ENCODE data around the gene PPHLN1. TPM values are rescaled to one million over a fixed set of nuclear protein-coding genes. Genes with fewer than 3 reads are reported as not detected.
"Not testable (repeated sequence)": the region's sequence is repeated elsewhere in the genome, so short reads cannot be mapped to it uniquely, and the experiment has no call there.

Gene PPHLN1
- total RNA-seq, 2 donors from 2014 or later, result 38.2 to 38.5 TPM

DNA sequence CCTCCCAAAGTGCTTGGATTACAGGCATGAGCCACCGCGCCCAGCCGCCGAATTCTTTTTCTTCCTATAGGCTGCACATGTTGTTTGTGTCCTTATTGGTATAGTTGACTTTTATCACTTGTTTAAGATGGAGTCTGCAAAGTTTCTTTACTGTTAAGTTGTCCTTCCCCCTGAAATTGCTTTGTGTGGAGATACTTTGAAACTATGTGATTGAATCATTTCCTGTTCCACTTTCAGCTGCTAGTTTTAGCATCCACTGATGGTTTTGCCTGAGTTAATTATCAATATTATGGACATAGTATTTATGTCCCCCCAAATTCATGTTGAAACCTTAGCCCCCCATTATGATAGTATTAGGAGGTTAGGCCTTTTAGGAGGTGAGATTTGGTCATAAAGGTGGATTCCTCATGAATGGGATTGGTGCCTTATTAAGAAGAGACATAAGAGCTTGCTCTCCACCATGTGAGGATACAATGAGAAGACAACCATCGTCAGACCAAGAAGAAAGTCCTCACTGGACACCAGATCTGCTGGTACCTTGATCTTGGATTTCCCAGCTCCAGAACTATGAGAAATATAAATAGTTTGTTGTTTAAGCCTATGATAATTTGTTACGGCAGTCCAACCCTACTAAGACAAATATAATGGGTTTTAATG lies 34.9 kb downstream of the PPHLN1 start:
- ATAC-seq (no peak), DNase-seq (no peak)

DNA sequence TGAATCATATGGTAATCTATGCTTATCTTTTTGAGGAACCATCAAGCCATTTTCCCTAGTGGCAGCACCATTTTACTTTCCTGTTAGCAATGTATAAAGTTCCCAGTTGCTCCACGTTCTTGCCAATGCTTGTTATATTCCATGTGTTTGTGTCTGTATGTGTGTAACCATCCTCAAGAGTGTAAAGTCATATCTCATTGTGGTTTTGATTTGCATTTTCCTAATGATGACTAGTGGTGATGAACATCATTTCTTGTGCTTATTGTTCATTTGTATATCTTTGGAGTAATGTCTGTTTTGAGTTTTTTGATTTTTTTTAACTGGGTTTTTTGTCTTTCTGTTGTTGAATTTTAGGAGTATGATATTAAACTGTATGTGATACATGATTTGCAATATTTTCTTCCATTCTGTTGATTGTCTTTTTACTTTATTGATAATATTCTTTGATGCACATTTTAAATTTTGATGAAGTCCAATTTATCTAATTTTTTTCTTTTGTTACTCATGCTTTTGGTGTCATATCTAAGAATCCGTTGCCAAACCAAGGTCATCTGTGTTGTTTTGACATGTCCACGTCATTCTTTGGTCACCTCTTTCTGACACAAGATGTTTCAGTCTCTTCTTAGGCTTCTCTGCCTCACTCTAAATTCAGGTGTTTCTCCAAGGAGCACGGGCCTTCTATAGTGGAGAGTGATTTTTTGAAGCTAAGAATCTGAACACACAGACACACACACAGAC lies 36.1 kb downstream of the PPHLN1 start:
- no peak for DNase-seq
- no peak for ATAC-seq
- intact Hi-C loops (cut with DNase I, micrococcal nuclease), result no loop called here

More for the DNA sequence above, 34.9 kb downstream of the PPHLN1 start:
- intact Hi-C loops (cut with DNase I, micrococcal nuclease), result no loop called here

DNA sequence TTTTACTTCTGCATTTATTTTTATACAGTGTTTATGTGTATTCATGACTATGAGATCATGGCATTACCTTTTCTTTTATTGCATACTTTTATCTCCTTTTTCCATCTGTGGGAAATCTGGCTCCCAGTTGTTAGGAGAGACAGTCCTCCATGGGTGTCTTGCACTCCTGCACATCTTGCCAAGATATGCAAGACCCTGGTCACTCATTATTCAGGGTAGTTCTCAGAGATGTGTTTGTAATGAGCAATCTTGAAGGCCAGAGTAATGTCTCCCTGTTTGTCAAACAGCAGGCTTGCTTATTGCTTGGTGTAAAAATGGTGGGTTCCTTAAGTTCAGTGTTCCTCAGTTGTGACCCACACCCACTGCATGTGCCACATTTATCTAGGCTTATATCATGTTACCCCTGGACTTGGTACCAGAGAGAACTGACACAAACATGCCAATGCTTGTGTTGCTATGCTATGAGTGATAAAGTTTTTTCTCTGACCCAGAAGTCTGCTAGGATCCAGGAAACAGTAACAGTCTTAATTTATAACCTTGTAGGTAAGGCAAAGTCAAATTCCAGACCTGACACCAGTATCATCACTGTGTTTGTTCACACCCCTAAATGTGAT lies 36.8 kb downstream of the PPHLN1 start:
- intact Hi-C loops (cut with DNase I, micrococcal nuclease), result no loop called here

DNA sequence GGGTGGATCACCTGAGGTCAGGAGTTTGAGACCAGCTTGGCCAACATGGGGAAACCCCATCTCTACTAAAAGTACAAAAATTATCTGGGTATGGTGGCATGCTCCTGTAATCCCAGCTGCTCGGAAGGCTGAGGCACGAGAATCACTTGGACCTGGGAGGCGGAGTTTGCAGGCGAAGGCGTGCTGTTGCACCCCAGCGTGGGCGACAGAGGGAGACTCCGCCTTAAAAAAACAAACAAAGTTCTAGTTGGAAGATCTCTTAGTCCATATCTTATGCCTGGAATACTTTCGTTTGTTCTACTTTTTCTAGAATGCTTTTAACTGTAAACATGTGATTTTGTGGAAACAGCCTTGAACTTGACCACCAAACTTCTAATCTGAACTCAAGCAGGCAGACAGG lies 38.7 kb downstream of the PPHLN1 start:
- ATAC-seq, result no peak
- intact Hi-C loops (cut with DNase I, micrococcal nuclease), result no loop called here
- no peak for DNase-seq

More for the DNA sequence above, 36.8 kb downstream of the PPHLN1 start:
- DNase-seq, result no peak
- no peak for ATAC-seq

DNA sequence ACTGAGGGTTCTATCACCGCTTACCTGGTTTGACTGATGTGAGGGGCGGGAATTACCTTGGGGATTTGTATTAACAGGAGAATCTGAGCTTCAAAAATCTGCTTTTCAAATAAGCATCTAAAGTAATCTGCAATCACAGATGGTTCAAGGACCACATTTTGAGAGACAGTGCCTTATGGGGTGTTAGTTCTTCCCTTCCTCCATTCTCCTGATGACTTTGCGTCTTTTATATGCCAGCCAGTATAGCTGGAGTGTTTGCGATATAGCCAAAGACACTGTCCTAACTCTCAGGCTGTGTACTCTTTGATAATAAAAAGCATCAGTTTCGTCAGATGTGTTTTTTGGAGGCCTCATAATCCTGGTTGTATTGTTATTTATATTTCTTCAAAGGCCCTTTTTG lies 39.5 kb downstream of the PPHLN1 start:
- DNase-seq (no peak), ATAC-seq (no peak)
- intact Hi-C loops (cut with DNase I, micrococcal nuclease), result no loop called here

DNA sequence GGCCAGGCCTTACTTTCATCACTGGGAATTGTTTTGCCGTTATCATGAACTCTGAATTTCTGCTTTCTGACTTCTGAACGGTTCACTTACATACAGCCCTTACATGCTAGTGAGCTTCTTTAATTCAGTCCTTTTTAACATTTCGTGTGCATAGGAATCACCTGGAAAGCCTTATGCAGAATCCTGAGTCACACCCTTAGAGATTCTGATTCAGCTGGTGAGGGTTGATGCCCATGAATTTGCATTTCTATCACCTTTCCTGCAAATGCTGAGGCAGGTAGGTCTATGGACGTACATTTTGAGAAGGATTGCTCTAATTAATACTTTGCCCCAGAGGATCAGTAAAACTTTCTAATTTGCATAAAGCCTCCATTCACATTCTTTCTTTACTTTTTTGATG lies 44.0 kb downstream of the PPHLN1 start:
- DNase-seq (no peak), ATAC-seq (no peak)
- intact Hi-C loops (cut with DNase I, micrococcal nuclease), result no loop called here

DNA sequence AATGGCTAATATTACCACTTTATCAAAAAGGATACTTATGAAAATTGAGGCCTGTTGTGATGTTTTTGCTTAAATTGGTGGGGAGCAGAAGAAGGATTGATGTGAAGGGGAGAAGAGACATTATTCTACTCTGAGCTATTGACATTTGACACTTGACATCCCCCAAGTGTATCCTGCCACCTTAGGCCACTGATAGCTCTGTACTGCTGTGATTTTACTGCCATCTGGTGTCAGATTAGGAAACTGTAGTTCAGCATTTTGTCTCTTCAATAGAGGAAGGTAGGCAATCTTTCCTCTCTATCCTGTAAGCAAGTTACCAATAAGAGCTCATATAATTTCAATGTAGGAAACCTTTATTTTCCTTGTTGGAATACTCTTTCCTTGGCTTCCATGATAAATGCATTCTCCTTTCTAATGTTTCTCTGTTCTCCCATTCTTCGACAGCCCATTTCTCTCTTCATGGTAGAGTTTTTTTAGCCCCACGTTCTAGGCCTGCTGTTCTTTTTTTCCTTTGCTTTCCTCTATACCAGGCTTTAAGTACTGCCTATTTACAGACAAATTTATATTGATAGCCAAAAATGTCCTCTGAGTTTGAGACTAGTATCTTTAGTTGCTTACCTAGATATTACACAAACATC lies 46.3 kb downstream of the PPHLN1 start:
- intact Hi-C loops (cut with DNase I, micrococcal nuclease), result no loop called here
- DNase-seq, result no peak
- ATAC-seq, result peak; percentile 72

DNA sequence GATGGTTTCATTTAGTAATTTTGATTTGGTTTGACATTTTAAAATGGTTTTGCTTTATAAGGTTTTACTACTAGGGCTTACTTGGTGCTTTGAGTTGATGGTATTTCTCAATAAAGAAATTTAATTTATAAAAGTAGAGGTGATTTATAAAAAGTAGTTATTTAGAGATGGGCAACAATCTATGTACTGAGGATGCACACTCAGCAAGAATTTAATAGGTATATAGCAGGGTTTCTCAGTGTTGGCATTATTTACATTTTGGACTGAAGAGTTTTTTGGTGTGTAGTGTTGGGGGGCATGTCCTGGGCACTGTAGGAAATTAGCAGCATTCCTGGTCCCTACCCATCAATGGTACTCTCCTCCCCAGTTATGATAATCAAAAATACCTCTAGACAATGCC lies 47.7 kb downstream of the PPHLN1 start:
- intact Hi-C loops (cut with DNase I, micrococcal nuclease), result no loop called here
- ATAC-seq, result no peak

DNA sequence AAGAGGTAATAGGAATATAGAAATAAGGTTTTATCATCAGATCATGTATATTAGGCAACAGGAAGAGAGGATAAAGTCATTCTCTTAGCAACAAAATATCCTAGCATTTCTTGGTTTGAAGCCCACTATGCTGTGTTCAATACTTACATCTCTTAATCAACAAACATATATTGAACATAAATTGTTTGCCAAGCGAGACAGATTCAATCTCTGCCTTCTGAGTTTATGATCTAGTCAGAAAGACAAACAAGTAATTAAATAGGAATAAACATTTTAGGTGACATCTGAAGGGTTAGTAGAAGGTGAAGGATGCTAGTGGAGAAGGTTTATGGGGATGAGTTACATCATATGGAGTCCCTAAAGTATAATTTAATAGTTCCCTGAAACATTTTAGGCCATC lies 54.8 kb downstream of the PPHLN1 start:
- DNase-seq (no peak), ATAC-seq (no peak)
- intact Hi-C loops (cut with DNase I, micrococcal nuclease), result no loop called here

More for the DNA sequence above, 47.7 kb downstream of the PPHLN1 start:
- DNase-seq, result no peak

DNA sequence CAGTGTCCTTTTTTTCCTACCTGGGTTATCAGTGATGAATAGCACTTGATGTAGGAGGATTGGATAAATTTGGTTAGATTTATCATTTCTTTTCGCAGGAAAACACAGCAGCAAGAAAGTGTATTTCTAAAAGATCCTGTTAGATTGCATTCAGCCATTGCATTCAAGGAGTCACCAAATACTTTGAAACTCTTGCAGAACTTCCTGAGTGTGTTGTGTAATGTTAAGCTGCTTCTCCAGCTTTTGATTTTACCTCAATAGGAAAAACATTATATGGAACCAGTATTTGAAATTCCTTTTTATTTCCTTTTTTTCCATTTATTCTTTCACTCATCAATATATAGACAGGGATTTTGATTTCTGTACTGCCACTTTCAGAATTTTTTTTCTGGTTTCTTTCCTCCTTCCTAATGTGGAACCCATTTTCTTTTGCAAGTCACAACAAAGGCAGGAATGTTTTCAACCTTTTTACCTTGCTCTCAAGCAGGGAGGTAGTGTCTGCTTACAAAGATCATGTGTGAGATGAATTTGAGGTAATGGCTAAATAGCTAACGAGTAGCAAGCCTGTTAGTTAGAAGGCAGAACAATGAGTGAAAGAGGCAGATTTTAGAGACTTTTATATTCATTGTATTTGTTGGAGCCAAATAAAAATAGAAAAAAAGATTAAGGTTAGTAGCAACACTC lies 56.2 kb downstream of the PPHLN1 start:
- ATAC-seq (no peak), DNase-seq (no peak)
- intact Hi-C loops (cut with DNase I, micrococcal nuclease), result no loop called here

DNA sequence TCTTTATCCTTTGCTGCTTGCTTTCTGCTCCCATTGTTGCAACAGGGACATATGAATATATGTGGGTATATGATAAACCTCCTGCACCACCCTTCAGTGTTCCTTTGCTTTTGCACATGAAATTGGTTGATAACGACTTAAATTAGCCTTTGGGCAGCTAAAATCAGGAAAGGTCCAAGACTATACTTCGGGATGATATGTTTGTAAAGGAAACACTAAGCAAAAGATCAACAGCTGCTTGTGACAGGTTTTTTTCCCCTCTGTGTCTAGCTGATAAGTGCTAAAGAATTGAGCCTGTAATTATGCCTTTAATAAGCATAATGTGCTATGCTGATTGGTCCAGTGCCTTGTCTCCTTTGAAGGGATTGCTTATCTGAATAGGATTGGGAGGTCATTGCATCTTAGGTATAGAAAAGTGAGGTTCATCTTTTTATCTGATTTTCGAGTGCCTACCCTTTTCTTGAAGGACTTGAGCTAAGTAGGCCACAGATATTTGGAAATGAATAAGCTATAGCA lies 59.4 kb downstream of the PPHLN1 start:
- intact Hi-C loops (cut with DNase I, micrococcal nuclease), result no loop called here
- no peak for DNase-seq
- no peak for ATAC-seq

DNA sequence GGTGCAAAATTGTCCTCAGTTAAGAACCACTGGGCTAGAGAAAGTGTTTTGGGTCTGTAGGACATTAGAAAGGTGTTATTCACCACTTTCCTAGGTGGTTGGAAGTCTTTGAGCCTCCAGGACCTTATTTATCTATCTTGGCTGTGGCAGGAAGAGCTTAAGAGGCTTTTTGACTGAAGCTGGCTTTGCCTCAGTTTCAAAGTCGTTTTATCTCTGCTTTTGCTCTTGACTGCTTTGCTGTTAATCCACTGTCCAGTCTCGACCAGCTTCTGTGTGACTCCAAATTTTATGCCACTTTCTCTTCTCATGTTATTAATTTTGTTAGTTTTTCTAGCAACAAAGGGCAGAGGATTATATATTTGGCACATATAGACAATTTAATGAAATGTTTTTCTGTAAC lies 60.3 kb downstream of the PPHLN1 start:
- intact Hi-C loops (cut with DNase I, micrococcal nuclease), result no loop called here
- no peak for ATAC-seq
- DNase-seq, result no peak

DNA sequence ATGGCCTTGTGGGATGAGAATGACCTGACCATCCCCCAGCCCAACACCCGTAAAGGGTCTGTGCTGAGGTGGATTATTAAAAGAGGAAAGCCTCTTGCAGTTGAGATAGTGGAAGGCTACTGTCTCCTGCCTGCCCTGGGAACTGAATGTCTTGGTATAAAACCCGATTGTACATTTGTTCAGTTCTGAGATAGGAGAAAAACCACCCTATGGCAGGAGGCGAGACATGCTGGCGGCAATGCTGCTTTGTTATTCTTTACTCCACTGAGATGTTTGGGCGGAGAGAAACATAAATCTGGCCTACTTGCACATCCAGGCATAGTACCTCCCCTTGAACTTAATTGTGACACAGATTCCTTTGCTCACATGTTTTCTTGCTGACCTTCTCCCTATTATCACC lies 62.1 kb downstream of the PPHLN1 start:
- DNase-seq; intact Hi-C loops (cut with DNase I, micrococcal nuclease); ATAC-seq: not testable (repeated sequence)

DNA sequence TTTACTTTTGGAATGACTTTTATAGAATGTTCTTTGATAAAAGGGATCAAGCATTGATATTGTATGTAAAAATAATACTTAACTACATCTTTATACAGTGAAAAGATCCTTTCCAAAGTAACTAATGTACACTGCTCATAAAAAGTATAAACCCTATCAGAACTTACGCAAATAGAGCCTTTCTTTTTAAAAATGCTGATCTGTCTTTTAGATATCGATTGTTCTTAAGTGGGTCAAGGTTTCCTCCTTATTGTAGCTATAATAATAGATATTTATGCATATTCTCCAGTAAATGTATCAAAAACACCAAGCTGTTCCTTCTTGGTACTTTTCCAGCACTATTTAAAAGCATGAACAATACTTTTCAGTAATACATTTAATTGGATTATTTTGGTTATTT lies 68.5 kb downstream of the PPHLN1 start:
- no peak for ATAC-seq
- DNase-seq, result no peak
- intact Hi-C loops (cut with DNase I, micrococcal nuclease), result no loop called here

DNA sequence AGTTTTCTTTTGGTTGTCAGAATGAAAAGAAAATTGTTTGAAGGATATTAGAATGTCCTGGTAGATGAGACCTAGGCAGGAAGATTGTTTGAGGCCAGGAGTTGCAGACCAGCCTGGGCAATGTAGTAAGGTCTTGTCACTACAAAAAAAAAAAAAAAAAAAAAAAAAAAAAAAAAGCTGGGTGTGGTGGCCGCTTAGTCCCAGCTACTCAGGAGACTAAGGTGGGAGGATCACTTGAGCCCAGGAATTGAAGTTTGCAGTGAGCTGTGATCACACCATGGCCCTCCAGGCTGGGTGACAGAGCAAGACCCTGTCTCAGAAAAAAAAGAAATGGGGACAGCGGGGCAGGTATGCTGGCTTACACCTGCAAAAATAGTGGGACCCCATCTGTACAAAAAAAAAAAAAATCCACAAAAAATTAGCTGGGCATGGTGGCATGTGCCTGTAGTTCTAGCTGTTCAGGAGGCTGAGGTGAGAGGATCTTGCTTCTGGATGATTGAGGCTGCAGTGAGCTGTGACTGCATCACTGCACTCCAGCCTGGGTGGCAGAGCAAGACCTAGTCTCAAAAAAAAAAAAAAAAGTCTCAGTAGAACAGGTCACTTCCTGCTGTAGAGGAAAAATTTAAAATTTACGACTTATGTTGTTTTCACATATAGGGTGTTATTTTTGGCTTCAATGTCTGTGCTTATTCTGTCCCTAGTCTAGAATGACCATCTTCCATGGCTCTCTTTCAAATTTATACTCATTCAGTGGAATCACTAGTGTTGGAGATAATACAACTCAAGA lies 70.7 kb downstream of the PPHLN1 start:
- intact Hi-C loops (cut with DNase I, micrococcal nuclease), result no loop called here
- ATAC-seq, result no peak
- no peak for DNase-seq

DNA sequence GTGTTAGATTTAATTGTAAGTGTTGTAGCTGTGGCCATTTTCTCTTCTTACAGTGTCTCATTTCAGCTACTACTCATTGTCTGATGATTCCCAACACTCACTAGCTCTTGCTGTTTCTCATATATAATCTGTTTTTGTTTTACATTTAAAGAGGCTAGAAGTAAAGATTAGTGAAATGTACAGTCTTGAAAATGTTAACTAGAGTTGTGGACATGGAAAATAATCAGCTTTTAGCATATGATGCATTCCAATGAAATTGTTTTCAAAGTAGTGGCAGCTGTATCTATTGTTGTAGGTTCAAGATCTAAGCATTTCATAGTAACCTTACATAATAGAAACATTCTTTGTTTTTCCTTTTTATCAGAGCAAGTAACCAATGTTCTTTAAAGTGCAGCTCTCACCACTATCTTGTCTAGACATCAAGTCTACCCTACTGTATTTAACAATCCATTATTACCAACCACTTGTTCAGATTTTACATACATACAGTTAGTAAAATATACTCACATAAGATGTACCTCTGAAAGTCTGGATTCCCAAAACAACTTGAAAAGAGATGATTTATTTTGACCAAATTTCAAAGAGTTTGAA lies 76.9 kb downstream of the PPHLN1 start:
- intact Hi-C loops (cut with DNase I, micrococcal nuclease), result no loop called here

DNA sequence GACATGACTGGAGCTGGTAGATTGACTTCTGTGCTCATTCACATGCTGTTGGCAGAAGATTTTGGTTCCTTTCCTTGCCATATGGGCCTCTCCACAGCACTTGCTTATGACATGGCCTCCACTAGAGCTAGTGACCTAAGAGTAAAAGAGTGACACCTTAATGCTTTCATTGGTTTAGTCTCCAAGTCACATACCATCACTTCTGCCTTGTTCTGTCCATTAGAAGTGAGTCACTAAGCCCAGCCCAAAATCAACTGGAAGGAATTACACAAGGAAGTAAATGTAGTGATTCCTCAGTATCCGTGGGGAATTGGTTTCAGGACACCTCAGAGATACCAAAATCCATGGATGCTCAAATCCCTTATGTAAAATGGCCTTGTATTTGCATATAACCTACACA lies 81.3 kb downstream of the PPHLN1 start:
- DNase-seq, result no peak
- no peak for ATAC-seq
- intact Hi-C loops (cut with DNase I, micrococcal nuclease), result no loop called here

More for the DNA sequence above, 76.9 kb downstream of the PPHLN1 start:
- DNase-seq (no peak), ATAC-seq (no peak)

DNA sequence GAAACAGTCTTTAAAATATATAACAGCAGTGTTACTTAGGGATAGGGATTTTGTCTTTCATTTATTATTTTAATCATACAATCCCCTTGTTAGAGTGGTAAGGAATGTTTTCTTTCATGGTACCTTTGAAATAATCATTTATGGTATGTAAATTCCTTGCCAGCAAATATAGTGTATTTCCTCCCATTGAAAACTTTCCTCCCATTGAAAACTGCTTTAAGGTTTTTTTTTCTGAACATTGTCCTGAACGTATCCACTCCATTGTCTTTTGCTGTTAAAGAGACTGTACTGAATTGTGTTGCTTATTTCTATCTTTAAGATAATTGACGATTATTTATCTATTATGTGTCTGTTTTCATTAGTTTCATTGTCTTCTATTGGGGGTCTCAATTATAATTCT lies 83.5 kb downstream of the PPHLN1 start:
- intact Hi-C loops (cut with DNase I, micrococcal nuclease), result no loop called here
- DNase-seq, result no peak
- no peak for ATAC-seq
